H1 (cell line): Measurements from ENCODE around the gene SEMA4C. TPM values are rescaled to one million over a fixed set of nuclear protein-coding genes. Genes with fewer than 3 reads are reported as not detected.

ENCODE experiments used
- CTCF ChIA-PET: fragments of 300-600 bp; sonication (Branson Sonifier 250); formaldehyde crosslinking; loops from one replicate; lab custom pipeline; 2021; ENCODE audit not compliant: partially characterized antibody; lab: Charles Lee
- POLR2A ChIA-PET: fragments of 300-600 bp; sonication (Branson Sonifier 250); formaldehyde crosslinking; loops from one replicate; lab custom pipeline; 2021; ENCODE audit warnings: inconsistent platforms; ENCODE audit not compliant: partially characterized antibody; lab: Charles Lee
- DNase-seq, 2 experiments: peaks; one replicate each; pipeline versions ENCODE4 v3.0.0 to v3.0.0-alpha.2; 2010 to 2022; ENCODE audit warnings: low spot score in 2 of 2, low read depth in 1 of 2, mixed read lengths in 1 of 2
- FAIRE-seq: peaks from 2 replicates; lab custom pipeline; 2011; peaks lifted over from hg19 to GRCh38; lab: Jason Lieb, UNC
- H2AFZ ChIP-seq: 2 replicates; pipeline ENCODE4 v1.8.1; 2012; ENCODE audit warnings: low read length, inconsistent platforms
- H2AK5ac ChIP-seq: 2 replicates; pipeline ENCODE4 v1.6.1; 2013; ENCODE audit warnings: low read depth, low read length
- H2BK120ac ChIP-seq: replicated peaks from 2 replicates; pipeline ENCODE3; 2013; ENCODE audit warnings: low read depth, low read length, inconsistent platforms
- H2BK12ac ChIP-seq: 2 replicates; pipeline ENCODE4 v1.6.1; 2013; ENCODE audit warnings: low read depth, low read length
- H2BK15ac ChIP-seq: 2 replicates; pipeline ENCODE4 v1.6.1; 2013; ENCODE audit warnings: low read length
- H2BK20ac ChIP-seq: 2 replicates; pipeline ENCODE4 v1.6.1; 2013; ENCODE audit warnings: low read length
- H2BK5ac ChIP-seq: 2 replicates; pipeline ENCODE4 v1.6.1; 2013; ENCODE audit warnings: low read depth, low read length
- H3K14ac ChIP-seq: 2 replicates; pipeline ENCODE4 v1.6.1; 2013; ENCODE audit warnings: inconsistent platforms; ENCODE audit not compliant: insufficient read length
- H3K18ac ChIP-seq: 2 replicates; pipeline ENCODE4 v1.6.1; 2013; ENCODE audit warnings: low read length; ENCODE audit errors: extremely low read depth
- H3K23ac ChIP-seq: 2 replicates; pipeline ENCODE4 v1.6.1; 2013; ENCODE audit warnings: inconsistent platforms; ENCODE audit not compliant: insufficient read length
- H3K23me2 ChIP-seq: 2 replicates; pipeline ENCODE4 v1.6.1; 2013; ENCODE audit warnings: low read depth, low read length
- H3K27ac ChIP-seq: 2 replicates; pipeline ENCODE4 v1.6.1; 2011; ENCODE audit warnings: low read depth, low read length, inconsistent platforms
- H3K27me3 ChIP-seq, 4 experiments: replicated peaks in 1 of 4; 1 replicate in 1 of 4; 2 replicates in 3 of 4; pipeline versions ENCODE4 v1.6.1 to v1.8.1; 2011 to 2013; ENCODE audit warnings: low read length in 3 of 4, mild to moderate bottlenecking in 3 of 4, inconsistent platforms in 2 of 4, mixed read lengths in 2 of 4, moderate library complexity in 1 of 4; ENCODE audit not compliant: control insufficient read depth in 3 of 4, insufficient read depth in 3 of 4; ENCODE audit errors: extremely low read depth in 1 of 4
- H3K36me3 ChIP-seq, 4 experiments: 2 replicates each; pipeline versions ENCODE4 v1.6.1 to v1.8.1; 2011 to 2013; ENCODE audit warnings: mild to moderate bottlenecking in 4 of 4, low read length in 3 of 4, moderate library complexity in 2 of 4, control low read depth in 1 of 4, inconsistent platforms in 1 of 4; ENCODE audit not compliant: insufficient read depth in 4 of 4, control insufficient read depth in 2 of 4
- H3K4ac ChIP-seq: replicated peaks from 2 replicates; pipeline ENCODE3; 2013; ENCODE audit warnings: low read length, low read depth, mixed read lengths, inconsistent platforms; ENCODE audit not compliant: insufficient read length
- H3K4me1 ChIP-seq, 4 experiments: replicated peaks in 1 of 4; 1 replicate in 1 of 4; 2 replicates in 3 of 4; pipeline versions ENCODE4 v1.6.1 to v1.8.1; 2011 to 2013; ENCODE audit warnings: low read length in 3 of 4, inconsistent platforms in 2 of 4, mixed read lengths in 1 of 4; ENCODE audit not compliant: insufficient read depth in 4 of 4, control insufficient read depth in 3 of 4
- H3K4me2 ChIP-seq, 2 experiments: 2 replicates each; pipeline versions ENCODE4 v1.6.1 to v1.8.1; 2011 to 2013; ENCODE audit warnings: low read depth in 2 of 2, low read length in 2 of 2, control low read depth in 1 of 2, inconsistent platforms in 1 of 2, mild to moderate bottlenecking in 1 of 2; ENCODE audit not compliant: insufficient read depth in 1 of 2
- H3K4me3 ChIP-seq, 4 experiments: fragments of 200-600, 300-600 bp in 1 of 4; sonication (generic), shearing (Covaris generic), sonication (Bioruptor Twin) in 1 of 4; 2 replicates each; pipeline versions ENCODE4 v1.5.1 to v1.8.1; 2011 to 2016; ENCODE audit warnings: low read length in 4 of 4, low read depth in 3 of 4, control low read depth in 2 of 4, inconsistent platforms in 2 of 4, mild to moderate bottlenecking in 2 of 4, mixed read lengths in 1 of 4, moderate library complexity in 1 of 4; ENCODE audit not compliant: insufficient read depth in 2 of 4; ENCODE audit errors: extremely low read depth in 1 of 4
- H3K56ac ChIP-seq: replicated peaks from 2 replicates; pipeline ENCODE3; 2013; ENCODE audit warnings: low read depth, mild to moderate bottlenecking, mixed read lengths, low read length, inconsistent platforms; ENCODE audit not compliant: insufficient read length
- H3K79me1 ChIP-seq: 2 replicates; pipeline ENCODE4 v1.6.1; 2013; ENCODE audit warnings: low read depth, low read length, control low read depth
- H3K79me2 ChIP-seq, 2 experiments: 2 replicates each; pipeline versions ENCODE4 v1.6.1 to v1.8.1; 2012 to 2013; ENCODE audit warnings: low read length in 2 of 2, mild to moderate bottlenecking in 2 of 2, inconsistent platforms in 1 of 2; ENCODE audit not compliant: insufficient read depth in 2 of 2, control insufficient read depth in 1 of 2
- H3K9ac ChIP-seq, 4 experiments: replicated peaks in 1 of 4; 1 replicate in 1 of 4; 2 replicates in 3 of 4; pipeline versions ENCODE4 v1.6.1 to v1.8.1; 2011 to 2013; ENCODE audit warnings: low read depth in 3 of 4, low read length in 3 of 4, control low read depth in 2 of 4, mild to moderate bottlenecking in 2 of 4, moderate library complexity in 2 of 4, inconsistent platforms in 1 of 4; ENCODE audit errors: extremely low read depth in 1 of 4
- H3K9me3 ChIP-seq, 2 experiments: 2 replicates each; pipeline versions ENCODE4 v1.6.1 to v1.8.1; 2012 to 2013; ENCODE audit warnings: mild to moderate bottlenecking in 2 of 2, moderate library complexity in 2 of 2, control low read depth in 1 of 2, inconsistent platforms in 1 of 2, low read depth in 1 of 2, low read length in 1 of 2, mixed read lengths in 1 of 2; ENCODE audit not compliant: insufficient read depth in 2 of 2
- H4K20me1 ChIP-seq, 2 experiments: replicated peaks in 1 of 2; 2 replicates each; pipeline versions ENCODE3 to v1.8.1; 2011 to 2013; ENCODE audit warnings: inconsistent platforms in 2 of 2, low read length in 2 of 2, mild to moderate bottlenecking in 1 of 2; ENCODE audit not compliant: insufficient read depth in 2 of 2, control insufficient read depth in 1 of 2
- H4K5ac ChIP-seq: 2 replicates; pipeline ENCODE4 v1.6.1; 2013; ENCODE audit warnings: low read length, low read depth, mixed read lengths, inconsistent platforms; ENCODE audit not compliant: insufficient read length
- H4K8ac ChIP-seq: 2 replicates; pipeline ENCODE4 v1.8.0; 2013; ENCODE audit warnings: mild to moderate bottlenecking, moderate library complexity, low read length, inconsistent platforms; ENCODE audit not compliant: insufficient read depth; ENCODE audit errors: extremely low read depth
- H4K91ac ChIP-seq: replicated peaks from 2 replicates; pipeline ENCODE3; 2013; ENCODE audit warnings: low read length, mixed read lengths, inconsistent platforms; ENCODE audit not compliant: insufficient read length
- ASH2L ChIP-seq: fragments of 200-600, 300-600 bp; sonication (generic); IDR thresholded peaks from one replicate; pipeline ENCODE4 v1.7.1; 2017; ENCODE audit warnings: low read length
- GABPA ChIP-seq: IDR thresholded peaks from 2 replicates; pipeline ENCODE4 v1.6.1; 2011; ENCODE audit warnings: mild to moderate bottlenecking, low read length, moderate library complexity, borderline replicate concordance; ENCODE audit not compliant: insufficient read depth
- JUN ChIP-seq: IDR thresholded peaks from 2 replicates; pipeline ENCODE4 v1.6.1; 2011; ENCODE audit warnings: low read depth, mild to moderate bottlenecking, improper control_type of control experiment, low read length
- KDM1A ChIP-seq: fragments of 200-600, 300-600 bp; sonication (generic); IDR thresholded peaks from 2 replicates; pipeline ENCODE4 v1.7.1; 2016; ENCODE audit warnings: mild to moderate bottlenecking, low read length, borderline replicate concordance
- MAX ChIP-seq: IDR thresholded peaks from 2 replicates; pipeline ENCODE4 v1.6.1; 2012; ENCODE audit warnings: inconsistent platforms
- POLR2A ChIP-seq, 2 experiments: IDR thresholded peaks; 1 replicate in 1 of 2; 2 replicates in 1 of 2; pipeline ENCODE4 v1.6.1; 2011; ENCODE audit warnings: low read depth in 2 of 2, low read length in 2 of 2, mild to moderate bottlenecking in 2 of 2; ENCODE audit errors: control extremely low read depth in 1 of 2
- POU5F1 ChIP-seq: IDR thresholded peaks from 2 replicates; pipeline ENCODE4 v1.6.1; 2011; ENCODE audit warnings: low read depth, mild to moderate bottlenecking, low read length, moderate library complexity
- SIRT6 ChIP-seq: IDR thresholded peaks from one replicate; pipeline ENCODE4 v1.7.1; 2012; ENCODE audit warnings: low read length, inconsistent platforms
- SP4 ChIP-seq: IDR thresholded peaks from 2 replicates; pipeline ENCODE4 v1.6.1; 2012; ENCODE audit warnings: low read length, inconsistent platforms
- SRF ChIP-seq: IDR thresholded peaks from 2 replicates; pipeline ENCODE4 v1.6.1; 2011; ENCODE audit warnings: mild to moderate bottlenecking, low read depth, low read length, moderate library complexity
- TAF1 ChIP-seq: IDR thresholded peaks from 2 replicates; pipeline ENCODE4 v1.6.1; 2011; ENCODE audit warnings: mild to moderate bottlenecking, low read depth, low read length
- TAF7 ChIP-seq: optimal IDR thresholded peaks from 2 replicates; pipeline ENCODE3; 2011; ENCODE audit warnings: low read depth, mild to moderate bottlenecking, inconsistent platforms, low read length, moderate library complexity, borderline replicate concordance
- WGBS, 2 experiments: shearing (Covaris generic) in 1 of 2; methylation state at CpG; one replicate each; pipeline versions ENCODE4 v1.1.6 to v1.1.7; 2013 to 2015; ENCODE audit warnings: low lambda C conversion rate in 2 of 2, mixed read lengths in 2 of 2, inconsistent platforms in 1 of 2, low coverage in 1 of 2, missing lambda C conversion rate in 1 of 2; ENCODE audit not compliant: insufficient replicate concordance in 2 of 2, insufficient coverage in 1 of 2, insufficient read length in 1 of 2; ENCODE audit errors: extremely low coverage in 1 of 2, missing lambda C conversion rate in 1 of 2; 5-methylcytosine and 5-hydroxymethylcytosine counted together
- polyA plus RNA-seq, 7 experiments: library from polyadenylated mRNA; depleted of rRNA in 3 of 7; stranded (reverse) in 5 of 7; unstranded in 2 of 7; fragments of >200 nt in 5 of 7; fragments of 200-250 nt in 2 of 7; gene quantifications; 1 replicate in 5 of 7; 2 replicates in 1 of 7; 4 replicates in 1 of 7; pipeline versions ENCODE4 v1.2.1 to v1.2.3, GENCODE V29; 2011 to 2013; ENCODE audit warnings: missing spikeins in 2 of 7, mixed read lengths in 2 of 7
- total RNA-seq: library from RNA; stranded (reverse); fragmentation: NEBNext Ultra II Directional; extraction: Animal tissue kit (Norgen Biotek cat#: 25700); gene quantifications from 2 replicates; pipeline ENCODE4 v1.2.1, GENCODE V29; 2021
- TF ChIP-seq, protein P1 (sequence below): IDR thresholded peaks from 2 replicates; pipeline ENCODE4 v1.6.1; 2012; ENCODE audit warnings: inconsistent platforms

Gene SEMA4C
- total and polyA plus RNA-seq, 2 of the 8 experiments (the other 6 are each of a cell fraction or from before 2014, with no cell fraction given) = 47.5 to 67.3 TPM

- DNase-seq = no peak
- Histone ChIP-seq H4K91ac (no peak overlapping the region), H3K23me2 (no peaks in the 10 kb centered on the region), H3K27me3 (peaks cover 0 to 2% (median 0%) of the 10 kb centered on the region in 4 experiments; a peak in 2 of 7 replicates), H2BK20ac (peak overlapping the region; percentile 80; the same call in 1 of the 2 replicates), H4K20me1 (no peaks in the 10 kb centered on the region), H2AK5ac (no peak overlapping the region), H2BK120ac (no peak overlapping the region), H3K23ac (no peak overlapping the region), H3K4me2 (no peak overlapping the region), H3K4me3 (no peak overlapping the region), H3K9ac (no peak overlapping the region), H4K5ac (no peak overlapping the region), H3K4ac (no peak overlapping the region), H2BK12ac (peak overlapping the region; percentile 75; the same call in 1 of the 2 replicates), H3K18ac (peak overlapping the region; percentile 56; the same call in 1 of the 2 replicates), H2BK5ac (no peak overlapping the region), H3K14ac (no peak overlapping the region), H3K79me2 (no peaks in the 10 kb centered on the region), H3K9me3 (no peaks in the 10 kb centered on the region; a peak in 1 of 4 replicates), H3K4me1 (peaks cover 0 to 16% (median 10%) of the 10 kb centered on the region in 4 experiments; a peak in 5 of 7 replicates), H4K8ac (no peak overlapping the region), H2AFZ (0 out of 2 replicates have a peak overlapping the region, but pooled peaks have one; percentile 20), H3K79me1 (no peaks in the 10 kb centered on the region), H2BK15ac (peak overlapping the region; percentile 72; the same call in 1 of the 2 replicates), H3K36me3 (no peaks in the 10 kb centered on the region), H3K56ac (no peak overlapping the region), H3K27ac (no peak overlapping the region)
- ChIA-PET POLR2A (interaction anchor here (1.0 to 2.1 kb wide), 5 partner anchors 10 to 73 kb away, joined by 3 to 9 read pairs (median 3); partner anchors contain the start of gene ANKRD39), CTCF (interaction anchor here (0.8 to 3.3 kb wide), 8 partner anchors 8 to 46 kb away, joined by 3 to 15 read pairs (median 4); no protein-coding TSS in a partner anchor)
- no peak for FAIRE-seq
- TF ChIP-seq TAF7 (no peak), SRF (no peak), TAF1 (no peak), POLR2A (IDR thresholded peaks at IDR 0.05; ENCODE audit: control extremely low read depth in 1 of 2, low read depth in 2 of 2, low read length in 2 of 2) (no peak), POU5F1 (no peak), SIRT6 (no peak), ASH2L (no peak), KDM1A (no peak), SP4 (no peak), MAX (no peak), GABPA (no peak), JUN (no peak)
- TF ChIP-seq, protein P1, sequence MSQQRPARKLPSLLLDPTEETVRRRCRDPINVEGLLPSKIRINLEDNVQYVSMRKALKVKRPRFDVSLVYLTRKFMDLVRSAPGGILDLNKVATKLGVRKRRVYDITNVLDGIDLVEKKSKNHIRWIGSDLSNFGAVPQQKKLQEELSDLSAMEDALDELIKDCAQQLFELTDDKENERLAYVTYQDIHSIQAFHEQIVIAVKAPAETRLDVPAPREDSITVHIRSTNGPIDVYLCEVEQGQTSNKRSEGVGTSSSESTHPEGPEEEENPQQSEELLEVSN = no peak
- WGBS, 2 experiments = 93% methylated on average over 5 of the region's 5 CpGs; no CpG with 5 or more reads in 1 of the 2 experiments
Measured at GRCh38 chr2:96913117-96913397, 43.2 kb upstream of the SEMA4C start.
